ENCODE results near the gene SLC12A3.

DNA sequence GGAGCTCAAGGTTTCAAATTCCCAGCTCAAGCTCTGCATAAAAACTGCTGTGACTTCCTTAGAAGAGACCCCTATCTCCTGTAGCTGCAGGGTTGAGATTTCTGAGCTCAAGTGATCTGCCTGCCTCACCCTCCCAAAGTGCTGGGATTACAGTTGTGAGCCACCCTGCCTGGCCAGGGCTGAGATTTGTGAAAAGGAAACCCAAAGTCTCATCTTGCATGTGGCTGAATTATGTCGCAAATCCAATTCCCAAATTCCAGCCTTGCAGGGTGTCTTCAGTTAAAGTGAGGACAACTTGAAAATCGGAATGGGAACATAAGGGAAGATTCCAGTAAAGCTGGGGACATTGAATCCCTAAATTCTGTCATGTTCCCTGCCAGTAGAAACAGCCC is 82.6 kb downstream of the SLC12A3 start:
- TF ChIP-seq, protein P1, sequence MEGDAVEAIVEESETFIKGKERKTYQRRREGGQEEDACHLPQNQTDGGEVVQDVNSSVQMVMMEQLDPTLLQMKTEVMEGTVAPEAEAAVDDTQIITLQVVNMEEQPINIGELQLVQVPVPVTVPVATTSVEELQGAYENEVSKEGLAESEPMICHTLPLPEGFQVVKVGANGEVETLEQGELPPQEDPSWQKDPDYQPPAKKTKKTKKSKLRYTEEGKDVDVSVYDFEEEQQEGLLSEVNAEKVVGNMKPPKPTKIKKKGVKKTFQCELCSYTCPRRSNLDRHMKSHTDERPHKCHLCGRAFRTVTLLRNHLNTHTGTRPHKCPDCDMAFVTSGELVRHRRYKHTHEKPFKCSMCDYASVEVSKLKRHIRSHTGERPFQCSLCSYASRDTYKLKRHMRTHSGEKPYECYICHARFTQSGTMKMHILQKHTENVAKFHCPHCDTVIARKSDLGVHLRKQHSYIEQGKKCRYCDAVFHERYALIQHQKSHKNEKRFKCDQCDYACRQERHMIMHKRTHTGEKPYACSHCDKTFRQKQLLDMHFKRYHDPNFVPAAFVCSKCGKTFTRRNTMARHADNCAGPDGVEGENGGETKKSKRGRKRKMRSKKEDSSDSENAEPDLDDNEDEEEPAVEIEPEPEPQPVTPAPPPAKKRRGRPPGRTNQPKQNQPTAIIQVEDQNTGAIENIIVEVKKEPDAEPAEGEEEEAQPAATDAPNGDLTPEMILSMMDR (IDR thresholded peaks at IDR 0.05), result no peak
- no peak for TF ChIP-seq POLR2AphosphoS5 (IDR thresholded peaks at IDR 0.05)
- TF ChIP-seq EP300 (IDR thresholded peaks at IDR 0.05), result no peak
- no peak for TF ChIP-seq POLR2A (IDR thresholded peaks at IDR 0.05; ENCODE audit: low read depth)

Data from esophagus muscularis mucosa (tissue), 4 donors.